Adrenal gland (tissue), 5 donors: ENCODE data around the gene UPK3BL1.
"Not testable (repeated sequence)": the region's sequence is repeated elsewhere in the genome, so short reads cannot be mapped to it uniquely, and the experiment has no call there.

Source experiments
- POLR2A ChIP-seq, 2 donors: fragments of 450-650 bp; IDR thresholded peaks; one replicate each; pipeline ENCODE4 v1.6.1; 2017; ENCODE audit warnings: antibody characterized with exemption in 2 of 2, mild to moderate bottlenecking in 2 of 2, moderate library complexity in 1 of 2
- TF ChIP-seq, protein P1 (sequence below), 6 experiments: fragments of 450-650 bp in 4 of 6; fragments of 200-600 bp in 2 of 6; sonication (generic) in 1 of 6; IDR thresholded peaks; 1 replicate in 5 of 6; 2 replicates in 1 of 6; pipeline versions ENCODE4 v1.5.1 to v1.8.0; 2016 to 2021; ENCODE audit warnings: antibody characterized with exemption in 6 of 6, mild to moderate bottlenecking in 2 of 6, moderate library complexity in 1 of 6
- donor health status: DM: no; HTN: no; CAD: no.

DNA sequence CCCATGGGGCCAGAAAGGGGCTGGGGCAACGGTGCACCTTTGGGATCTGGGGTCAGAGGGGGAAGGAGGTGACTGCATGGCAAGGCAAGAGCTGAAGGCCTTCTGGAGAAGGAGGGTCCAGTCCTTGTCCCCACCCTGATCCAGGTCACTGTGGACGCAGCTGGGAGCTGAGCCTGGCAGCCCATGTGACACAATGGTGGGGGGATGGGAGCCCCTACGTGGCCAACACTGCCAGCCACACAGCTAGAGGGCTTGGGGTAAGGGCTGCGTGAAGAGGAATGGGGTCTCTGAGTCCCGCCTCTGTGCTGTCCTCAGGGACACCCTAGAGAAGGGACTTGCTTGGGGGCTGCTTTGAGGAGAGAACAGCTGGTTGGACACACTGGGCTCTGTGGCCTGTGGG is 38.2 kb upstream of the UPK3BL1 start:
- TF ChIP-seq, protein P1, sequence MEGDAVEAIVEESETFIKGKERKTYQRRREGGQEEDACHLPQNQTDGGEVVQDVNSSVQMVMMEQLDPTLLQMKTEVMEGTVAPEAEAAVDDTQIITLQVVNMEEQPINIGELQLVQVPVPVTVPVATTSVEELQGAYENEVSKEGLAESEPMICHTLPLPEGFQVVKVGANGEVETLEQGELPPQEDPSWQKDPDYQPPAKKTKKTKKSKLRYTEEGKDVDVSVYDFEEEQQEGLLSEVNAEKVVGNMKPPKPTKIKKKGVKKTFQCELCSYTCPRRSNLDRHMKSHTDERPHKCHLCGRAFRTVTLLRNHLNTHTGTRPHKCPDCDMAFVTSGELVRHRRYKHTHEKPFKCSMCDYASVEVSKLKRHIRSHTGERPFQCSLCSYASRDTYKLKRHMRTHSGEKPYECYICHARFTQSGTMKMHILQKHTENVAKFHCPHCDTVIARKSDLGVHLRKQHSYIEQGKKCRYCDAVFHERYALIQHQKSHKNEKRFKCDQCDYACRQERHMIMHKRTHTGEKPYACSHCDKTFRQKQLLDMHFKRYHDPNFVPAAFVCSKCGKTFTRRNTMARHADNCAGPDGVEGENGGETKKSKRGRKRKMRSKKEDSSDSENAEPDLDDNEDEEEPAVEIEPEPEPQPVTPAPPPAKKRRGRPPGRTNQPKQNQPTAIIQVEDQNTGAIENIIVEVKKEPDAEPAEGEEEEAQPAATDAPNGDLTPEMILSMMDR (IDR thresholded peaks at IDR 0.05) = not testable (repeated sequence)
- TF ChIP-seq POLR2A (IDR thresholded peaks at IDR 0.05) = not testable (repeated sequence)
